Parathyroid adenoma (tissue), 2 donors: ENCODE results near the gene LEP.

Experiments used
- H2AFZ ChIP-seq: fragments of 300-600 bp; sonication (generic); one replicate; pipeline ENCODE4 v1.7.0; 2017; ENCODE audit warnings: antibody characterized with exemption, mild to moderate bottlenecking
- H3K27ac ChIP-seq: fragments of 300-600 bp; sonication (generic); one replicate; pipeline ENCODE4 v1.7.0; 2017
- H3K27me3 ChIP-seq: fragments of 300-600 bp; sonication (generic); one replicate; pipeline ENCODE4 v1.7.0; 2017; ENCODE audit warnings: low read length; ENCODE audit not compliant: control insufficient read depth, insufficient read depth
- H3K36me3 ChIP-seq: fragments of 300-600 bp; sonication (generic); one replicate; pipeline ENCODE4 v1.7.0; 2017; ENCODE audit warnings: low read length; ENCODE audit not compliant: control insufficient read depth, insufficient read depth
- H3K4me1 ChIP-seq: fragments of 300-600 bp; sonication (generic); one replicate; pipeline ENCODE4 v1.7.0; 2017; ENCODE audit warnings: control low read depth
- H3K4me2 ChIP-seq: fragments of 300-600 bp; sonication (generic); one replicate; pipeline ENCODE4 v1.7.0; 2017; ENCODE audit warnings: low read length
- H3K4me3 ChIP-seq: fragments of 300-600 bp; sonication (generic); one replicate; pipeline ENCODE4 v1.7.0; 2017; ENCODE audit warnings: low read depth, low read length
- H3K79me2 ChIP-seq: fragments of 300-600 bp; sonication (generic); one replicate; pipeline ENCODE4 v1.7.0; 2017; ENCODE audit warnings: control low read depth
- H3K9ac ChIP-seq: fragments of 300-600 bp; sonication (generic); one replicate; pipeline ENCODE4 v1.7.0; 2017; ENCODE audit warnings: mild to moderate bottlenecking
- H3K9me3 ChIP-seq: fragments of 300-600 bp; sonication (generic); one replicate; pipeline ENCODE4 v1.7.0; 2017; ENCODE audit warnings: low read length; ENCODE audit not compliant: control insufficient read depth
- CTCF ChIP-seq: fragments of 300-600 bp; sonication (generic); IDR thresholded peaks from one replicate; pipeline ENCODE4 v1.7.0; 2017; ENCODE audit warnings: antibody characterized with exemption, mild to moderate bottlenecking
- donor health status: primary hyperparathyroidism.

LEP gene

GRCh38 chr7:128271942-128272481 is 30.9 kb downstream of the LEP start:
- peak overlapping the region; percentile 62 for H3K4me2 ChIP-seq
- H3K27me3 ChIP-seq, result peaks cover 5% of the 10 kb centered on the region
- peak overlapping the region; percentile 42 for H3K4me3 ChIP-seq
- no peaks in the 10 kb centered on the region for H3K36me3 ChIP-seq
- peaks cover 11% of the 10 kb centered on the region for H3K4me1 ChIP-seq
- no peak overlapping the region for H3K27ac ChIP-seq
- no peak overlapping the region for H3K9ac ChIP-seq
- H3K79me2 ChIP-seq, result no peaks in the 10 kb centered on the region
- no peaks in the 10 kb centered on the region for H3K9me3 ChIP-seq
- TF ChIP-seq CTCF, result no peak
- H2AFZ ChIP-seq, result peak overlapping the region; percentile 90

GRCh38 chr7:128274246-128274883 is 33.3 kb downstream of the LEP start:
- Histone ChIP-seq H3K9ac (no peak overlapping the region), H3K4me1 (peaks cover 11% of the 10 kb centered on the region)
- TF ChIP-seq CTCF, result no peak

GRCh38 chr7:128274884-128275603 is 34.0 kb downstream of the LEP start:
- Histone ChIP-seq H3K36me3 (no peaks in the 10 kb centered on the region), H3K4me2 (no peak overlapping the region), H3K9me3 (no peaks in the 10 kb centered on the region), H3K79me2 (no peaks in the 10 kb centered on the region), H3K27me3 (peaks cover 5% of the 10 kb centered on the region), H3K27ac (no peak overlapping the region), H2AFZ (no peak overlapping the region), H3K4me1 (peaks cover 11% of the 10 kb centered on the region), H3K9ac (no peak overlapping the region), H3K4me3 (no peak overlapping the region)
- no peak for TF ChIP-seq CTCF

More at GRCh38 chr7:128274246-128274883, 33.3 kb downstream of the LEP start:
- Histone ChIP-seq H3K9me3 (no peaks in the 10 kb centered on the region), H3K4me2 (no peak overlapping the region), H3K36me3 (no peaks in the 10 kb centered on the region), H3K79me2 (no peaks in the 10 kb centered on the region), H3K27me3 (peaks cover 5% of the 10 kb centered on the region), H3K27ac (no peak overlapping the region), H2AFZ (no peak overlapping the region), H3K4me3 (no peak overlapping the region)

GRCh38 chr7:128275681-128276080 is 34.6 kb downstream of the LEP start:
- Histone ChIP-seq H3K27ac (no peak overlapping the region), H3K36me3 (no peaks in the 10 kb centered on the region), H3K9me3 (no peaks in the 10 kb centered on the region), H3K9ac (no peak overlapping the region), H3K4me3 (no peak overlapping the region), H3K27me3 (peaks cover 3% of the 10 kb centered on the region), H2AFZ (no peak overlapping the region), H3K4me1 (peaks cover 11% of the 10 kb centered on the region), H3K4me2 (no peak overlapping the region), H3K79me2 (no peaks in the 10 kb centered on the region)
- no peak for TF ChIP-seq CTCF
